ENCODE data around the gene EIF3B.
"Not testable (repeated sequence)": the region's sequence is repeated elsewhere in the genome, so short reads cannot be mapped to it uniquely, and the experiment has no call there.

EIF3B gene

DNA sequence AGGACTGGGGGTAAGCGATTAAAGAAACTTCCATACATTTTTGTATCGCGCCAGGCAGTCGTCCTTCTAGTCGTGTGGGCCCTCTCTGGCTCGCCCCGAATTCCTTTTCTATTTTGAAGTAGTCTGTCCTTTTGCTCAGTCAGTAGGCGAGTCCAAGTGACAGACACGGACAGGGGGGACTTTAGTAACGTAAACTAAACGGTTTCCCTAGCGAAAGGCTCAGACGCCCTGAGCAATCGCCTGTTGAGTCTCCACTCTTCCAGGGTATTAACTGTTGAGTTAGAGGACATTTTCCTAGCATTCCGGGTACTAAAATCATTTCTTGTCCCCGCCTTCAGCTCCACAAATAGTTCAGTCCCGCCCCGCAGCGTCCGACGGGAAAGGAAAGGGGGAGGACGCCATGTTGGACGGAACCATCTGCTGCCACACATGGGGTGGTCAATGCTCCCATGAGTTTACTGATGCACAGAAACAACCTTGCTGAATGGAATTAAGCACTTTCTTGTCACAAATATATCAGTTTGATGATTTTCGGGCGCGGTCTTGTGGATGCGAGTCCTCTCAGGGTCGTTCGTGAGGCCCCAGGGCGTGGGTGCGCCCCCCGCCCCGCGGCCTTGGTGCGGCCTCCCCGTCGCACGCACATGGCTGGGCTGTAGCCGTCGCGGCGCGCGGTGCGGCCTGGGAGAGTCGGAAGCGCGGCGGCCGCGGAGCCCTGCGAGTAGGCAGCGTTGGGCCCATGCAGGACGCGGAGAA, at the start of gene EIF3B:
EIF3B (plus strand) TSS at position 642 of the 753 bp plus-strand sequence; CDS start at position 737, 95 bp downstream.
- peak; percentile 96 for DNase-seq (ENCODE audit: low spot score)

DNA sequence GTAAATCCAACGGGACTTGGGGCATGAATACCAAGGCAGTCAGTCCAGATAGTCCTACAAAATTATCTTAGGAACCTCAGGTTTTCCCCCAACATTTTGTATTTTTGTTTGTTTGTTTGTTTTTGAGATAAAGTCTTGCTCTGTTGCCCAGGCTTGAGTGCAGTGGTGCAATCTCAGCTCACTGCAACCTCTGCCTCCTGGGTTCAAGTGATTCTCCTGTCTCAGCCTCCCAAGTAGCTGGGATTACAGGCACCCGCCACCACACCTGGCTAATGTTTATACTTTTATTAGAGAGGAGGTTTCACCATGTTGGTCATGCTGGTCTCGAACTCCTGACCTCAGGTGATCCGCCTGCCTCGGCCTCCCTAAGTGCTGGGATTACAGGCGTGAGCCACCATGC, 49.4 kb upstream of the EIF3B start:
- DNase-seq (ENCODE audit: low spot score): not testable (repeated sequence)

DNA sequence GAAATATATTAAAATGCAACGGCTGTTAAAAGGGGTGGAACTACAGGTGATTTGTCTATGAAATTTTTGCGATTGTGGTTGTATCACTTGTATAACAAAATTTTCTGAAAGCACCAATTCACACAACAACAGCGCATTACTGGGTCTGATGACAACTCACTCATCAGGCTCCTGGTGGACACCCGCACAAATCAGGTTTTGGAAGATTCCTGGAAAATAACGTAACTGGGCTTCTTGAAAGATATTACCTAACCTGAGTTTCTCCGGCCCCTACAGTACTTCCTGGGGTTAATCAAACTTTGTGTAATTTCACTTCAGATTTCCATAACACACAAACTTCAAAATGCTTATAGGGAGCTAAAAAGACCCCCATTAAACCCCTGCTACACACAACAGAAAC, 47.9 kb upstream of the EIF3B start:
- DNase-seq (ENCODE audit: low spot score): no peak

DNA sequence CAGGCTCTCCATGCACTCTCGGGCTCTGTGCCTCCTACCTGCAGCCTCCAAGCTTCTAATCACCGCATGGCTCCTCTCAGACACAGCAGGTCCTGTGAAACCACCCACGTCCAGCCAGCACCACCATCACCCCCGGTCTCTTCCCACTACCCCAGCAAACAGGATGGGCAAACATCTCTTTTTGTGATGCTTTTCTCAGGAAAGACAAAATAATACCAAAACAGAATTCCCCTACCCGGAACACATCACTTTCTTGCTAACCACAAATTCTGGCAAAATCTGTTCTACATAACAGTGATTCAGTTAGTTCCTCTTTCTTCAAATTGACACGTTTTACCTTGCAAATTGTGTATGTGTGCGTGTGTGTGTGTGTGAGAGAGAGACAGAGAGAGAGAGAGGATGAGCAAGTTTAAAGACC, 46.9 kb upstream of the EIF3B start:
- peak; percentile 2 for DNase-seq (ENCODE audit: low spot score)

DNA sequence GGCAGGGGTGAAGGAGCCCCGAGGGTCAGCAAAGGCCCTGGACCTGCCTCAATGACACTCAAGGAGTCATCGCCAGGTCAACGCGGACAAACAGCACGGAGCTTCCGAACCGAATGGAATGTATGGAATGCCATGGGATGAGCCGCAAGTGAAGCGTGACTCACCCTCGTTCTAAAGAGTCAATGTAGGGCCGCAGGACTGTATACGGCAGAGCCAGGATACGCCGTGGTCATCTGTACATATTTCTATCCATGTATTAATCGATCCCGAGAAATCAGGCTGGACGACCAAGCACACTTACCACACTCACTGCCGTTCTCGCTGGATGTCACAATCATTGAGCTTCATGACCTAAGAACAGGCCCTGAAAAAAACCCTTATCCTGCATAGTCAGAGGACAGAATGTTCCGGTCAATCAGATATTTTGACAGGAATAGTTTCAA, 44.7 kb upstream of the EIF3B start:
- DNase-seq (ENCODE audit: low spot score): peak; percentile 13

DNA sequence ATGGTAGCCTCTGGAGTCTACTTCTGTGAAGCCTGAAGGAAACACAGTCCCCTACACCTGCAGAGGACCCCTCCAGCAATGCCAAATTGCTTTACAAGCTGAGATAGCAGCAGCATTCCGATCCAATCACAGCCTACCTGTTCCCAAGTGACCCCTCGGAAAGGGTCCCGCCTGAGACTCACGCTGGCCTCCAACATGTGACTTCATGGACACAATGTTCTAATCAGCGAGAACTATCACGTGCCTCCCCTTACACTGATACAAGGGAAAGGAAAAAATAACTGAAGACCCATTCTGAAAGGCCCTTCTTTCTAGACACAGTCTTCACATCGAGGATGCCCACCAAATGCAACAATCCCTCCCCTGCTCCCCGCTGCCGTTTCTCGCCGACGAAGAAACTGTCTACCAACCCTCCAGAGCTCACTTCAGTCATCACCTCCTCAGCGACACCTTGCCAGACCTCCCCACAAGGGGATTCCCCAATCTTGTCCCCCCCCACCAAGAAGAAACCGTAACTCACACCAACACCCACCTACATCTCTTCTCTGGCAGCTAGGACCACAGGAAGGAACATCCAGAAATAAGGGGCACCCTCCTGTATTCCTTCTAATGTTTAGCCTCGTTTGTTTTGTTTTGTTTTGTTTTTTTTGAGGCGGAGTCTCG, 42.2 kb upstream of the EIF3B start:
- DNase-seq (ENCODE audit: low spot score): peak; percentile 4

DNA sequence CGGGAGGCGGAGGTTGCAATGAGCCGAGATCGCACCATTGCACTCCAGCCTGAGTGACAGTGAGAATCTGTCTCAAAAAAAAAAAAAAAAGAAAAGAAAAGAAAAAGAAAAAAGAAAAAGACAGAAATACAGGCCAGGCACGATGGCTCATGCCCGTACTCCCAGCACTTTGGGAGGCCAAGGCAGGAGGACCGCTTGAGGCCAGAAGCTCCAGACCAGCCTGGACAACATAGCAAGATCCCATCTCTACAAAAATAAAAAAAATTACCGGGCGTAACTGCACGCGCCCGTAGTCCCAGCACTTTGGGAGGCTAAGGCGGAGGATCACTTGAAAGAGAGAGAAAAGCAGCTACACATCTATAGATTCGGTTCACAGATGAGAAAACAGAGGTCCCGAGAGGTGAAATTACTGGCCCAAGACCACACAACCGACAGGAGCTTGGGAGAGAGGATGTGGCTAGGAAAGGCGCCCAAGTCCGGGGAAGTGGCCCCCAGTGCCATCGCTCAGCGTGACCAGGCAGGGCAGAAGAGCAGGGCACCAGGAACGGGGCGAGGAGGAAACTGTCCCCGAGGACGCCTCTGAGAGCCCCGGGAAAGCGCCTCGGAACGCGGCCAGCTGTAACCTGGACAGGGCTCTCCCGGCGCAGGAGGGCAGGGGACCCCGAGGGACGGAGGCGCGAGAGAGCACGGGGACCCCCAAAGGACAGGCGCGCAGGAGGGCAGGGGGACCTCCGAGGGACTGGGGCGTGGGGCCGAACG, 41.0 kb upstream of the EIF3B start:
- peak; percentile 65 for DNase-seq (ENCODE audit: low spot score)

DNA sequence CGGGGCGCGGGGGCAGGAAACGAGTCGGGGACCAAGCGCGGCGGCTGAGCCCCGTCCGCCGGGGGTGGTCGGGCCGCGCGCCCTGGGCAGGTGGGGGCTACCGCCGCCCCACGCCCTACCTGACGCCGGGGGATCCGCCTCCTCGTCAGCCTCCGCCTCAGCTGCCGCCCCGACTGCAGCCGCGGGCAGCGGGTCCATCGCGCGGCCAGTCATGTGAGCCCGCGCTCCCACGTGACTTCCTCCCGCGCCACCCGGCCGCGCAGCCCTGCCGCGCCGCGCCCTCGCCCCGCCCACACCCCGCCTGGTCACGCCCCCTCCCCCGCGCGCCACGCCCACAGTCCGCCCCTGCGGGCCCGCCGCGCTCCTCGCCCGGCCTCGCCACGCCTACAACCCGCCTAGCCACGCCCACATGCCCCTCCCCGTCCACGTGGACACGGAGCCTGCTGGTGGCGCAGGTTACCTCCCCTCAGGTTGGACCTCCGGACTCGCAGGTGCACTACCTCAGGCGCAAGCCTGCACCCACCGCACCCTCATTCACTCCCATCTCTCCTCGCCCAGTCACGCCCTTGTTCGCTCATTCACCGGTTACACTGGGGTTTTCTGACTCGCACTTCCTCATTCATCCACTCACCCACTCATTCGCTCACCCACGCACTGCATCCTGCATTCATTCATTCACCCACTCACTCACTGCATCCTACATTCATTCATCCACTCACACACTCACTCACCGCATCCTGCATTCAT, 40.2 kb upstream of the EIF3B start, which contains the start of gene SNX8:
SNX8 (minus strand) TSS at position 233 of the 747 bp plus-strand sequence; CDS start at position 213, 20 bp downstream.
- DNase-seq (ENCODE audit: low spot score): peak; percentile 100

DNA sequence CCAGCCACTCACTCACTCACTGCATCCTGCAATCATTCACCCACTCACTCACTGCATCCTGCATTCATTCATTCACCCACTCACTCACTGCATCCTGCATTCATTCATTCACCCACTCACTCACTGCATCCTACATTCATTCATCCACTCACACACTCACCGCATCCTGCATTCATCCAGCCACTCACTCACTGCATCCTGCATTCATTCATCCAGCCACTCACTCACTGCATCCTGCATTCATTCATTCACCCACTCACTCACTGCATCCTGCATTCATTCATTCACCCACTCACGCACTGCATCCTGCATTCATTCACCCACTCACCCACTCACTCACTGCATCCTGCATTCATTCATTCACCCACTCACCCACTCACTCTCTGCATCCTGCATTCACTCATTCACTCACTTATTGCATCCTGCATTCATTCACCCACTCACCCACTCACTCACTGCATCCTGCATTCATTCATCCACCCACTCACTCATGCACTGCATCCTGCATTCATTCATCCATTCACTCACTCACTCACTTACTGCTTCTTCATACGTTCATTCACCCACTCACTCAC, 39.6 kb upstream of the EIF3B start:
- DNase-seq (ENCODE audit: low spot score): not testable (repeated sequence)

DNA sequence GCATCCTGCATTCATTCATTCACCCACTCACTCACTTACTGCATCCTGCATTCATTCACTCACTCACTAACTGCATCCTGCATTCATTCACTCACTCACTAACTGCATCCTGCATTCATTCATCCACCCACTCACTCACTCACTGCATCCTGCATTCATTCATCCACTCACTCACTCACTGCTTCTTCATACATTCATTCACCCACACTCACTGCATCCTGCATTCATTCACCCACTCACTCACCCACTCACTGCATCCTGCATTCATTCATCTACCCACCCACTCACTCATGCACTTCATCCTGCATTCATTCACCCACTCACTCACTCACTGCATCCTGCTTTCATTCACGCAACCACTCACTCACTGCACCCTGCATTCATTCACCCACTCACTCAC, 38.8 kb upstream of the EIF3B start:
- DNase-seq (ENCODE audit: low spot score): no peak

DNA sequence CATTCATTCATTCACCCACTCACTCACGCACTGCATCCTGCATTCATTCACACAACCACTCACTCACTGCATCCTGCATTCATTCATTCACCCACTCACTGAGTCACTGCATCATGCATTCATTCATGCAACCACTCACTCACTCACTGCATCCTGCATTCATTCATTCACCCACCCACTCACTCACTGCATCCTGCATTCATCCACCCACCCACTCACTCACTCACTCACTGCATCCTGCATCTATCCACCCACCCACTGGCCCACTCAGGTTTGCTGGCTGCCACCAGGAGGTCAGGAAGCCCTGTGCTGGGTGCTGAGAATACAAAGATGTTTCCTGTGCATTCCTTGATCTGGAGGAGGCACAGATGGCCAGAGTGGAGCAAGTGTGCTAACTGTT, 38.0 kb upstream of the EIF3B start:
- no peak for DNase-seq (ENCODE audit: low spot score)

DNA sequence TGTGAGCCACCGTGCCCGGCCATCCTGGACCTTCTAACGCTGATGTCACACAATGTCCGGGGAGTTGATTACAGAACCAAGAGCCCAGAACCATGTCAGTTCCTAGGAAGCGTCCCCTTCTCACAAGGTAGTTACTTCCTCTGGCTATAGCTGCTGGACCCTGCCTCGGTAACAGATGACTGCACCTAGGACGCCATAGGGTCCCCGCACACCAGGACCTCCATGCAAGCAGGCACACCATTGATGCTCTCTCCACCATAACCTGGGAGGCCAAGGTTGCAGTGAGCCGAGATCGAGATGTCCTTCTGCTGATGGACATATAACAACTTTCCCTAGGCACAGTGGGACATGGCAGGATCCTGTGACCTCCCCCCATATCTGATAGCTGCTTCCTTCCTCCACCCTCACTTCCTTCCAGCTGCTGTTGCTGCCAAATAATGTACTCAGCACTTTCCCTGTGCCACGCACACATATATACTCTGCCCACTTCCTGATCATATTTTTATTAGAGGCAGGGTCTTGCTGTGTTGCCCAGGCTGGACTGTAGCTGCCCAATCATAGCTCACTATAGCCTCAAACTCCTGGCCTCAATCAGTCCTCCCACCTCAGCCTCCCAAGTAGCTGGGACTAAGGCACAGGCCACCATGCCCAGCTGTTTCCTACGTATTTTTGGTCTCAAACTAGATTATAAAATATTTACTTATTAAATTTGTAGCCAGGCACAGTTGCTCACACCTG, 36.9 kb upstream of the EIF3B start:
- DNase-seq (ENCODE audit: low spot score): no peak

DNA sequence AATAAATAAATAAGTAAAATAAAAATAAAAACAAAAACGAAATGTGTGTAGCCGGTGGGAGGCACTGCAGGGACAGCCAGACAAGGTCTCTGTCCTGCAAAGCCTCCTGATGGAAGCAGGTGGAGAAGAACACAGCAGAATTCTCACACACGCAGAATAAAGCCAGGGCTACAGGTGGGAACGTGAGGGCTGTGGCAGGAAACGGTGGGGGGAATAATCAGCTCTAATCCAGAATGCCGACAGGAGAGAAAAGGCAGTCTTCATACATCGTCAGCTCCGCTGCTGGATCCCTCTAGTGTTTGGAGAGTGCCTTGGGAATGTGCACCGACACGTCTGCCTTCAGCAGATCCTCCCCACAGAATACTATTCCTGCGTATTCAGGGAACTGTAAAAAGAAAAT, 33.6 kb upstream of the EIF3B start:
- peak; percentile 55 for DNase-seq (ENCODE audit: low spot score)

DNA sequence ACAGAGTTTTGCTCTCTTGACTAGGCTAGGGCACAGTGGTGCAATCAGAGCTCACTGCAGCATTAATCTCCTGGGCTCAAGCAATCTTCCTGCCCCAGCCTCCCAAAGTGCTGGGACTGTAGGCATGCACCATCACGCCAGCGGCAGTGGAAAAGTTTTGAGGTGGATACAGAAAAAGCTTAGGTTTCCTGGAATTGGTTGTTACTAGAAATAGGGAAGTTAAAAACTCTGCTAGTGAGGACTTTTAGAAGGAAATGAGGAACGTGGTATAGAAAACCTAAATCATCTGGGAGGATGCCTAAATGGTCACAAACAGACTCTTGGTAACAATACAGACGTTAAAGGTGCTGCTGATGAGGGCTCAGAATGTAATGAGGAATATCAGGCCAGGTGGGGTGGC, 29.5 kb upstream of the EIF3B start:
- no peak for DNase-seq (ENCODE audit: low spot score)

DNA sequence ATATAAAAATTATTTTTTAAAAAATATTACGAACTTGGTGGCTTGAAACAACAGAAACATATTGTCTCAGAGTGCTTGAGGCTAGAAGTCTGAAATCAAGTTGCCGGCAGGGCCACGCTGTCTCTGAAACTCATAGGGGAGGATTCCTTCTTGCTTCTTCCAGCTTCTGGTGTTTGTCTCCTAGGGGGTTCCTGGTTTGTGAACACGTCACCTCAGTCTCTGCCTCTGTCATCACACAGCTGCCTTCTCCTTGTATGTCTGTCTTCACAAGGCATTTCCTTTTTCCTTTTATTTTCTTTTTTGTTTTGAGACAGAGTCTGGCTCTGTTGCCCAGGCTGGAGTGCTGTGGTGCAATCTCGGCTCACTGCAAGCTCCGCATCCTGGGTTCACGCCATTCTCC, 27.7 kb upstream of the EIF3B start:
- no peak for DNase-seq (ENCODE audit: low spot score)

DNA sequence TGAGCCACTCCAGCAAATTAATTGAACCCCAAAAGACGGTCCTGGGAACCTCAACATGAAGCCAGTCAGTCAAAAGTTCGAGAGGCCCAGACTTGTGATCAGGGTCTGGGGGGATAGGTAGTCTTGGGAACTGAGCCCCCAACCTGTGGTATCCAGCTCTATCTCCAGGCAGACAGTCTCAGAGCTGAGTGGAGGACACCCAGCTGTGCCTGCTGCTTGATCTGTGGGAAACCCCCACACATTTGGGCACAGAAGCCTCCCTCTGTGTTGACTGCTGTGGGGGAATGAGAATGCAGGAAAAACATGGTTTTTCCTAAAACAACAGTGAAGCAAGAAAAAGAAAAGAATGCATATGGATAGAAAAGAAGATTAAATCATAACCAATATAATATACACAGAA, 24.1 kb upstream of the EIF3B start:
- DNase-seq (ENCODE audit: low spot score): no peak

DNA sequence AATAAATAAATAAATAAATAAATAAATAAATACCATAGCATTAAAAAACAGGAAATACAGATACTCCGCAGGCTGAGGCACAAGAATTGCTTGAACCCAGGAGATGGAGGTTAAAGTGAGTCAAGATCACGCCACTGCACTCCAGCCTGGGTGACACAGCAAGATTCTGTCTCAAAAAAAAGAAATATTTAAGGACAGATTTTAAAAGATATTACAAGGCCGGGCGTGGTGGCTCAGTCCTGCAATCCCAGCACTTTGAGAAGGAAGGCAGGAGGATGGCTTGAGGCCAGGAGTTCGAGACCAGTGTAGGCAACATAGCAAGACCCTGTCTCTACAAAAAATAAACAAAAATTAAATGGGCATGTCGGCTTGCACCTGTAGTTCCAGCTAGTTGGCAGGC, 22.9 kb upstream of the EIF3B start:
- DNase-seq (ENCODE audit: low spot score): no peak

DNA sequence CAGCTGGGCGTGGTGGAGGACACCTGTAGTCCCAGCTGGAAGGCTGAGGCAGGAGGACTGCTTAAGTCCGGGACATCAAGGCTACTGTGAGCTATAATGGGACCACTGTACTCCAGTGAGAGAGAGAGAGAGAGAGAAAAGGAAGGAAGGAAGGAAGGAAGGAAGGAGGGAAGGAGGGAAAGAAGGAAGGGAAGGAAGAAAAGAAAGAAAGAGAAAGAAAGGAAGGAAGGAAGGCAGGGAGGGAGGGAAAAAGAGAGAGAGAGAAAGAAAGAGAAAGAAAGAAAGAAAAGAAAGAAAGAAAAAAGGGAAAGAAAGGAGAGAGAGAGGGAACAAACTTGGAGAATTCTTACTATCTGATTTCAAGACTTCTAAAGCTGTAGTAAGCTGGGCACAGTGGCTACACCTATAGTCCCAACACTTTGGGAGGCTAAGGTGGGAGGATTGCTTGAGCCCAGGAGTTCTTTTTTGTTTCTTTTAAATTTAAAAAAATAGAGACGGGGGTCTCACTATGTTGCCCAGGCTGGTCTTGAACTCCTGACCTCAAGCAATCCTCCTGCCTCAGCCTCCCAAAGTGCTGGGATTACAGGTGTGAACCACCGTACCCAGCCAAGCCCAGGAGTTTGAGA, 21.9 kb upstream of the EIF3B start:
- DNase-seq (ENCODE audit: low spot score): not testable (repeated sequence)

DNA sequence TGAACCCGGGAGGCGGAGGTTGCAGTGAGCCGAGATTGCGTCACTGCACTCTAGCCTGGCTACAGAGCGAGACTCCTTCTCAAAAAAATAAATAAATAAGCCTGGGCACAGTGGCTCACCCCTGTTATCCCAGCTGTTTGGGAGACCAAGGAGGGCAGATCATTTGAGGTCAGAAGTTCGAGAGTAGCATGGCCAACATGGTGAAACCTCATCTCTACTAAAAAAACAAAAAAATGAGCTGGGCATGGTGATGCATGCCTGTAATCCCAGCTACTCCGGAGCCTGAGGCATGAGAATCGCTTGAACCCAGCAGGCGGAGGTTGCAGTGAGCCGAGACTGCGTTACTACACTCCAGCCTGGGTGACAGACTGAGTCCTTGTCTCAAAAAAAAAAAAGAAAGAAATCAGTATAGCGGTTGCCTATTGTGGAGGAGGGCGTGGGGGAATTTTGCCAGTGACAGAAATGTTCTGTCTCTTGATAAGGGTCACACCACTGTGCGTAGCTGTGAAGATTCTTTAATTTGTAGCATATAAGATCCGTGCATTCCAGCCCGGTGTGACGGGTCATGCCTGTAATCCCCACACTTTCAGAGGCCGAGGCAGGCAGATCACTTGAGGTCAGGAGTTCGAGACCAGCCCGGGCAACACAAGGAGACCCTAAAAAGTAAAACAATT, 17.9 kb upstream of the EIF3B start:
- DNase-seq (ENCODE audit: low spot score): no peak
